OCI-LY3 (cell line): ENCODE results near the gene TRA2A.

Experiments
- EZH2phosphoT487 ChIP-seq: fragments of 200-600 bp; shearing (Covaris generic); IDR thresholded peaks from 2 replicates; pipeline ENCODE4 v1.6.1; 2018; ENCODE audit warnings: antibody characterized with exemption, mixed run types, low read depth
- TF ChIP-seq, protein P1 (sequence below): fragments of 200-600, 300-600 bp; sonication (generic); IDR thresholded peaks from 2 replicates; pipeline ENCODE4 v1.5.1; 2014; ENCODE audit warnings: antibody characterized with exemption, low read length, low read depth

DNA sequence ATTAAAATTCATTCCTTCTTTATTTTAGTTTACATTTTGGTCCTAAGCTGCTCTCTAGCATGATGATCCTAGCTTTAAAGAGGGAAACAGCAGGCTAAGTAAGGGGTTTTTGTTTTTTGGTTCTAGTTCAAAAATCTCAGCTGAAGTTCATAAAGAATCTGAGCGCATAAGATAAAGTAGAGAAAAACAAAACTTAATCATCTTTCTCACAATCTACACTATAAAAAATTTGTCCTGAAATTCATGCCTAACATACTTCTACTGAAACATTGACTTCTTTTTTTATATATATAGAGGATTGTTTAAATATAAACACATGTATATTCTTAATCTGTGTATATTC, 54.7 kb downstream of the TRA2A start:
- TF ChIP-seq, protein P1, sequence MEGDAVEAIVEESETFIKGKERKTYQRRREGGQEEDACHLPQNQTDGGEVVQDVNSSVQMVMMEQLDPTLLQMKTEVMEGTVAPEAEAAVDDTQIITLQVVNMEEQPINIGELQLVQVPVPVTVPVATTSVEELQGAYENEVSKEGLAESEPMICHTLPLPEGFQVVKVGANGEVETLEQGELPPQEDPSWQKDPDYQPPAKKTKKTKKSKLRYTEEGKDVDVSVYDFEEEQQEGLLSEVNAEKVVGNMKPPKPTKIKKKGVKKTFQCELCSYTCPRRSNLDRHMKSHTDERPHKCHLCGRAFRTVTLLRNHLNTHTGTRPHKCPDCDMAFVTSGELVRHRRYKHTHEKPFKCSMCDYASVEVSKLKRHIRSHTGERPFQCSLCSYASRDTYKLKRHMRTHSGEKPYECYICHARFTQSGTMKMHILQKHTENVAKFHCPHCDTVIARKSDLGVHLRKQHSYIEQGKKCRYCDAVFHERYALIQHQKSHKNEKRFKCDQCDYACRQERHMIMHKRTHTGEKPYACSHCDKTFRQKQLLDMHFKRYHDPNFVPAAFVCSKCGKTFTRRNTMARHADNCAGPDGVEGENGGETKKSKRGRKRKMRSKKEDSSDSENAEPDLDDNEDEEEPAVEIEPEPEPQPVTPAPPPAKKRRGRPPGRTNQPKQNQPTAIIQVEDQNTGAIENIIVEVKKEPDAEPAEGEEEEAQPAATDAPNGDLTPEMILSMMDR = no peak
- no peak for TF ChIP-seq EZH2phosphoT487
